PC-9 (cell line): ENCODE results near the gene CFAP61. TPM values are rescaled to one million over a fixed set of nuclear protein-coding genes. Genes with fewer than 3 reads are reported as not detected.

Experiments
- BruUV-seq: library from RNA; stranded (reverse); fragments of 400-500 nt; replicated peaks from 2 replicates; lab custom pipeline; 2021; lab: Mats Ljungman, UMichigan
- CTCF ChIA-PET: fragments of 300-600 bp; sonication (Branson Sonifier 250); formaldehyde crosslinking; loops from one replicate; lab custom pipeline; 2022; ENCODE audit warnings: antibody characterized with exemption; lab: Charles Lee
- POLR2A ChIA-PET: fragments of 300-600 bp; sonication (Branson Sonifier 250); formaldehyde crosslinking; loops from one replicate; lab custom pipeline; 2022; ENCODE audit warnings: antibody characterized with exemption; ENCODE audit not compliant: unreplicated experiment; lab: Charles Lee
- DNase-seq, 2 experiments: peaks; one replicate each; pipeline versions ENCODE4 v3.0.0 to v3.0.0-alpha.2; 2015 to 2022; ENCODE audit warnings: mixed read lengths in 1 of 2
- H2AFZ ChIP-seq: fragments of 200-600 bp; sonication (generic); 2 replicates; pipeline ENCODE4 v1.8.1; 2017; ENCODE audit warnings: antibody characterized with exemption
- H3F3A ChIP-seq: fragments of 200-600 bp; sonication (generic); 2 replicates; pipeline ENCODE4 v1.8.1; 2017; ENCODE audit warnings: antibody characterized with exemption, mild to moderate bottlenecking, low read depth; ENCODE audit not compliant: insufficient read depth
- H3K27ac ChIP-seq: fragments of 200-600 bp; sonication (generic); 2 replicates; pipeline ENCODE4 v1.6.1; 2016; ENCODE audit warnings: mixed run types
- H3K27me3 ChIP-seq: fragments of 200-600 bp; sonication (generic); 2 replicates; pipeline ENCODE4 v1.6.1; 2016; ENCODE audit warnings: low read depth, mixed run types; ENCODE audit not compliant: insufficient read depth
- H3K36me3 ChIP-seq: fragments of 200-600 bp; sonication (generic); 2 replicates; pipeline ENCODE4 v1.6.1; 2016; ENCODE audit warnings: low read depth, mixed run types
- H3K4me1 ChIP-seq: fragments of 200-600 bp; sonication (generic); replicated peaks from 2 replicates; pipeline ENCODE4 v1.6.1; 2016; ENCODE audit warnings: mixed run types; ENCODE audit not compliant: insufficient read depth
- H3K4me2 ChIP-seq: fragments of 200-600 bp; sonication (generic); 2 replicates; pipeline ENCODE4 v1.6.1; 2017; ENCODE audit warnings: mixed run types
- H3K4me3 ChIP-seq: fragments of 200-600 bp; sonication (generic); 2 replicates; pipeline ENCODE4 v1.6.1; 2016; ENCODE audit warnings: mixed run types
- H3K79me2 ChIP-seq: fragments of 200-600 bp; sonication (generic); 2 replicates; pipeline ENCODE4 v1.6.1; 2017; ENCODE audit warnings: low read depth, mixed run types
- H3K9me2 ChIP-seq: fragments of 200-600 bp; sonication (generic); 2 replicates; pipeline ENCODE4 v1.8.1; 2017; ENCODE audit warnings: mild to moderate bottlenecking; ENCODE audit not compliant: insufficient read depth
- H3K9me3 ChIP-seq: fragments of 200-600 bp; sonication (generic); 2 replicates; pipeline ENCODE4 v1.8.1; 2016; ENCODE audit warnings: low read depth; ENCODE audit not compliant: insufficient read depth
- H4K20me1 ChIP-seq: fragments of 200-600 bp; sonication (generic); 2 replicates; pipeline ENCODE4 v1.8.1; 2017; ENCODE audit not compliant: insufficient read depth
- CTCF ChIP-seq: fragments of 200-600 bp; sonication (generic); conservative IDR thresholded peaks from 2 replicates; pipeline ENCODE4 v1.6.1; 2017; ENCODE audit warnings: mixed run types, antibody characterized with exemption, mild to moderate bottlenecking, moderate library complexity
- EZH2 ChIP-seq: fragments of 200-600 bp; sonication (generic); IDR thresholded peaks from 2 replicates; pipeline ENCODE4 v1.8.0; 2017; ENCODE audit warnings: antibody characterized with exemption, low read depth
- intact Hi-C: fragments of 100-400 bp; cut with micrococcal nuclease; formaldehyde crosslinking; loops from one replicate; pipeline ENCODE4 v1.10.0; 2022; ENCODE audit not compliant: unreplicated experiment
- total RNA-seq: library from RNA; stranded (reverse); gene quantifications from 2 replicates; pipeline ENCODE4 v1.2.3, GENCODE V29; 2021

The CFAP61 gene
- total RNA-seq, 1 experiment from 2014 or later: 2.6 TPM

GRCh38 chr20:20359628-20360027, 307.3 kb downstream of the CFAP61 start:
- DNase-seq: no peak
- intact Hi-C loops: loop anchor here (1.0 kb wide), 2 partner anchors 209 to 466 kb away; no protein-coding TSS in a partner anchor
- ChIA-PET POLR2A (interaction anchor here (0.5 kb wide), 1 partner anchor 78 kb away, joined by 3 read pairs; no protein-coding TSS in a partner anchor), CTCF (no interaction called here)
- Histone ChIP-seq H2AFZ (no peak overlapping the region), H4K20me1 (no peaks in the 10 kb centered on the region), H3K27ac (no peak overlapping the region), H3K9me2 (no peaks in the 10 kb centered on the region), H3K9me3 (no peaks in the 10 kb centered on the region), H3F3A (no peaks in the 10 kb centered on the region), H3K4me3 (no peak overlapping the region), H3K79me2 (no peaks in the 10 kb centered on the region), H3K36me3 (no peaks in the 10 kb centered on the region), H3K4me2 (no peak overlapping the region), H3K27me3 (peaks cover 12% of the 10 kb centered on the region), H3K4me1 (no peaks in the 10 kb centered on the region)
- no TSS peak for BruUV-seq
- TF ChIP-seq EZH2 (no peak), CTCF (no peak)

DNA sequence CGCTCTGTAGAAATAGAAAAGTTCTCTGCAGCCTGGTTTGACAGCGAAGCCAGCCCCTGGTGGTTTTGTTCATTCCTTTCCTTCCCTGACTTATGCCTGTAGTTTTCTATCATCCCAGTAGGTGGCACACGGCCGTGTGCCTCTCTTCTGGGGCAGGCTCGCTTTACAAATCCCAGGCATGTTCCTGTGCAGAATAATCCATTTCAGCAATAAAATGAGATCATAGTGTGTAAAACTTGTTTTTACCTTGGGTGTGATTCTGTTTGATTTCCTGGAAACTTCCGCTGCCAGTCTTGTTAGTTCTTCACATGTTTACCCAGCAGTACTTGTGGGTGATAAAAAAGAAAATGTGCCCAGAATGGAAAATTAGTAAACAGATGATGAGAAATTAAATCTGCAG, 308.1 kb downstream of the CFAP61 start:
- no TSS peak for BruUV-seq
- Histone ChIP-seq H3K4me2 (0 out of 2 replicates have a peak overlapping the region, but pooled peaks have one; percentile 9), H3K27ac (no peak overlapping the region), H3K27me3 (peaks cover 12% of the 10 kb centered on the region), H3K9me2 (no peaks in the 10 kb centered on the region), H2AFZ (no peak overlapping the region), H4K20me1 (no peaks in the 10 kb centered on the region), H3K79me2 (no peaks in the 10 kb centered on the region), H3F3A (no peaks in the 10 kb centered on the region), H3K4me1 (no peaks in the 10 kb centered on the region), H3K36me3 (no peaks in the 10 kb centered on the region), H3K9me3 (no peaks in the 10 kb centered on the region), H3K4me3 (no peak overlapping the region)
- DNase-seq: peak in 1 of 2 experiments; percentile 21
- CTCF ChIA-PET: no interaction called here
- peak; percentile 85 for TF ChIP-seq CTCF
- TF ChIP-seq EZH2: no peak
- POLR2A ChIA-PET: no interaction called here
- intact Hi-C loops: loop anchor here (1.0 kb wide), 2 partner anchors 208 to 465 kb away; no protein-coding TSS in a partner anchor

DNA sequence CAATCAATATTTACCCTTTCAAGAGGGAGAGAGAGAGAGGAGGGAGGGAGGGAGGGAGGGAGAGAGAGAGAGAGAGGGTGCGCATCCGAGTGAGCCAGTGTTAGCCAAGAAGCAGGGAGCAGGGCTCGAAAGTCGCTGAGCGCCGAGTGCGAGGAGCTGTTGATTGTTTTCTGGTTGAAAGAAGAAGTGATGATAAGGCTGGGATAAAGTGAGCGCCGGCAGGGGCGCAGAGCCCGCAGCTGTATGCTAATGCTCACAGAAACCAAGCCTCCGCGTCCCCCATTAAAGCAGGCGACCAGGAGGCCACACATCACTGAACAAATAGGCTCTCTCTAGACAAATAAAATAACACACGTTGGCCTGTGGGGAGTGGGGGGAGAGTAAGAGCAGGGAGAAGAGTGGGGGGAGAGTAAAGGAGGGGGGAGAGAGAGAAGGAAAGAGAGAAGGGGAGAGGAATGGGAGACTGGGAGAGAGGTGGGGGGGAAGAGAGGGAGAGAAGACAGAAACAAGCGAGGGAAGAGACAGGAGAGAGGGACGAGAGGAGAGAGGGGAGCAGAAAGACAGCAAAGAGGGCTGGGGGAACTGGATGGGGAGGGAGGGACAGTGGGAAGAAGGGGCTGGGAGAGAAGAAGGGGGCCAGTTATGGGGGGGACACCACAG, 310.6 kb downstream of the CFAP61 start:
- BruUV-seq: no TSS peak
- Histone ChIP-seq H3K79me2 (no peaks in the 10 kb centered on the region), H3K9me3 (no peaks in the 10 kb centered on the region), H3K27ac (no peak overlapping the region), H3K4me1 (no peaks in the 10 kb centered on the region), H2AFZ (no peak overlapping the region), H3K36me3 (no peaks in the 10 kb centered on the region), H4K20me1 (no peaks in the 10 kb centered on the region), H3F3A (no peaks in the 10 kb centered on the region), H3K4me2 (no peak overlapping the region), H3K27me3 (peaks cover 12% of the 10 kb centered on the region), H3K4me3 (no peak overlapping the region), H3K9me2 (no peaks in the 10 kb centered on the region)
- intact Hi-C loops: no loop called here
- ChIA-PET CTCF (no interaction called here), POLR2A (no interaction called here)
- TF ChIP-seq EZH2 (no peak), CTCF (no peak)
- DNase-seq: no peak
